GOT3 (cell line): ENCODE data around the gene MIAT.
"Not testable (repeated sequence)": the region's sequence is repeated elsewhere in the genome, so short reads cannot be mapped to it uniquely, and the experiment has no call there.

ENCODE experiments used
- DNase-seq: peaks from one replicate; lab custom pipeline; 2025; ENCODE audit warnings: mixed read lengths; lab: John Stamatoyannopoulos, UW

Gene MIAT

GRCh38 chr22:26700462-26700861 lies 43.1 kb downstream of the MIAT start:
- no peak for DNase-seq

- DNase-seq: no peak
These were observed 43.5 kb downstream of the MIAT start for GRCh38 chr22:26700886-26701285.

DNA sequence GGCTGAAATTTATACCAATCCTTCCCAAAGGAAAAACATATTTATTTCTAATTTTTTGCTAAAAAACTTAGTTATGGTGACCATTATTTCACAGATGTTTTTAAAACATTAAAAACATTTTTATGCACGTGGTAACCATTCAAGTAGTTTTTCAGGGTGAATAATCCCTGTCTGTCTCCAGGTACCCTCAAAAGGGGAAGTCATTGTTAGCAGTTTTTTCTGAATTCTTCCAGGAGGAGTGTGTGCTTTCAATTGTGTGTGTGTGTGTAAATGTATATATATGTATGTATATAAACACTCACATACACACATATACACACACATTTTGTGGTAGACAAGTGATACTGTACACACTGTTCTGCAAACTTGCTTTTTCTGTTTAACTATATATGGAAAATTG lies 43.9 kb downstream of the MIAT start:
- no peak for DNase-seq

DNA sequence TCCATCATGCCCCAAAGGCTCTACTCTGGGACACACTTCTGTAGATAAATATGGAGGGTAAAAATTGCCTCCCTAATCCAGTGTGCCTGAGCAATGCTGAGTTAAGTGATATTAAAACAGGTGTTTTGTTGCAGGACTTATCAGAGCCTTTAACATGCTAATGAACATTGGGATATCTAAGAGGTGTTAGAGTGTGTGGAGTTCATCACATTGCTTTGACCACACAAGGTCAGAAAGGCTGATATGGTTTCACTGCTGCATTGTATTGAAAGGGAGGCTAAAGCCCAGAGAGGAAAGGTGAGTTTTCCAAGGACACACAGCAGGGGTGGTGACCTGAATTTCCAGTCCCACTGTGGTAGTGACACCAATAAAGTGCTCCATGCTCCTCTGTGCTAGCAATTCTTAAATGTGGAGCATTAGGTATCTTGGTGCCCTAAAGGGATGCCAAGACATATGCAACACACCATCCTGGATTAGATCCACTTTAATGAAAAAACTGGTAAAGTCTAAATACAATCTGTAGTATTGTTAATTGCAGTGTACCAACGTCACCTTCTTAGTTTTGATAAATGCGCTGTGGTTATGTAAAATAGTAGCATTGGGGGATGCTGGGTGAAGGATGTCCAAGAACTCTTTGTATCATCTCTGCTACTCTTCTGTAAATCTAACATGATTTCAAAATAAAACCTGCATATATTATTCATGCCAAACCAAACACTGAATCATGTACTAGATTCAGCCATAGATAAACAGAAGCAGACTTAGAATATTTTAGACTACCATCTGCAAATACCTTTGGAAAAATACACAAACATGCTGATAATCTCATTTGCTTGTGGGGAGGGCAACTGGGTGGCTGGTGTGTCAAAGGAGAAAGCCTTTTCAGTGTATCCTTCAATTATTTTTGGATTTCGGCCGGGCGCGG lies 45.8 kb downstream of the MIAT start:
- no peak for DNase-seq

DNA sequence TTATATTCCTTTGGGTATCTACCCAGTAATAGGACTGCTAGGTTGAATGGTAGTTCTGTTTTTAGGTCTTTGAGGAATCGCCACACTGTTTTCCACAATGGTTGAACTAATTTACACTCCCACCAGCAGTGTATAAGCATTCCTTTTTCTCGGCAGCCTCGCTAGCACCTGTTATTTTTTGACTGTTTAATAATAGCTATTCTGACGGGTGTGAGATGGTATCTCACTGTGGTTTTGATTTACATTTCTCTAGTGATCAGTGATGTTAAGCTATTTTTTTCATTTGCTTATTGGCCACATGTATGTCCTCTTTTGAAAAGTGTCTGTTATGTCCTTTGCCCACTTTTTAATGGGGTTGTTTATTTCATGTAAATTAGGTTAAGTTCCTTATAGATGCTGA lies 48.0 kb downstream of the MIAT start:
- not testable (repeated sequence) for DNase-seq

DNA sequence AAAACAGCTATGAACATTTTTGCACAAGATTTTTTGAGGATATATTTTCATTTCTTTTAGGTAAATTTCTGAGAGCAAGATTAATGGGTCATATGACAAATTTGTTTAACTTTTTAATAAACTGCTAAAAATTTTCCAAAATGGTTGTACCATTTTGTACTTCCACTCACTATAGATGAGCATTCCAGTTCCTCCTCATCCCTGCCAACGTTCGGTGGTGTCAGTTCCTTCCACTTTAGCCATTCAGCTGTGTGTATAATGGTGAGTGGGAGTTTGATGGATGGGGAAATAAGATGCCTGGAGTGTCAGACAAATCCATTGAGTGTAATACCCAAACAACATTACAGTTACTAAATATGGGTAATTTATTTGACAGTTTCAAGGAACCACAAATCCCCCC lies 49.7 kb downstream of the MIAT start:
- no peak for DNase-seq

DNA sequence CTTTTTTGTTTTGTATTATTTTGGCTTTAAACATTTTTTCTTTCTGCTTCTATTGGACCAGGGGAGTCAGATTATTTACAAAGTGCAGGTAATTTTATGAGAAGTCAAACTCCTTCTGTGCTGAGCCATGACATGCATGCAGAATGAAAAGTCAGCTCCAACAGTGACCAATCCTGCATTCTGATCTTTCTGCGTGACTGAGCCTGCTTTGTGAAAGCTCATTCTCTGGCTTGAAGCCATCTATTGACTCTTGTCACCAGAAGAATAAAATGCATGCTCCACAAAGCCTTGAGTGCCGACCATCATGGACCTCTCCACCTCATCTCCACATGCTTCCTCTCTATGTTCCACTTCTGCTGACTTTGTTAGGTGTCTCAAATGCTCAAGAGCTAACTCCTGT lies 50.2 kb downstream of the MIAT start:
- DNase-seq: no peak

- no peak for DNase-seq
These were observed 51.0 kb downstream of the MIAT start for GRCh38 chr22:26708256-26709009.

DNA sequence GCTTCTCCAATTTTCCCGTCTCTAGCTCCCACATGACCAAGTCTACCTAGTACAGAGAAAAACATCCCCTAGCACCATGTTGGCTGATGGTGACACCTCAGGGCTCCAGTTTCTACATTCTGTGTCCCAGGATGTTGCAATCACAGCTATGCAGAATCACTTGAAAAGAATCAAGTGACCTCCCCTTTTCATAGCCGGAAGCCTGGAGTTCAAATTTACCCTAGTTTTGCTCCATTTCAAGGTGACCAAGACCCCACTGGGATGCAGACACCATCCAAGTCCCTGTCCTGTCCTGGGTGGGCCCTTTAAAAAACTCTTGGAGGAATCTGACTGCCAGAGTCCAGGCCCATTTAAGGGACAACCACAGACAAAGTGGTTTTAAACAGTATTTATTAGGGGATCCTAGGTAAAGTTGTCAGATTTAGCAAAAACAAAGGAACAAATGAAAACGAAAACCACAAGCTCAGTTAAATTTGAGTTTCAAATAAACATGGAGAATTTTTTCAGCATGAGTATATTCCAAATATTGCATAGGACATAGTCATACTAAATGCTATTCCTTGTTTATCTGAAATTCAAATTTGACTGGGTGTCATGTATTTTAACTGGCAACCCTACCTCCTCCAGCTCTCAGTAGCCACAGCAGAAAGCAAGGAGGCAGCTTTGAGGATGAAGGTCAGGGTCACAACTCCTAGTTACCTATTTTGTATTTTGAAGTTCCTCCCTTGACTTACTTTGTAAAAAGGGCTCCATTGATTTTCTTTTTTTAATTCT lies 52.4 kb downstream of the MIAT start:
- DNase-seq: no peak

DNA sequence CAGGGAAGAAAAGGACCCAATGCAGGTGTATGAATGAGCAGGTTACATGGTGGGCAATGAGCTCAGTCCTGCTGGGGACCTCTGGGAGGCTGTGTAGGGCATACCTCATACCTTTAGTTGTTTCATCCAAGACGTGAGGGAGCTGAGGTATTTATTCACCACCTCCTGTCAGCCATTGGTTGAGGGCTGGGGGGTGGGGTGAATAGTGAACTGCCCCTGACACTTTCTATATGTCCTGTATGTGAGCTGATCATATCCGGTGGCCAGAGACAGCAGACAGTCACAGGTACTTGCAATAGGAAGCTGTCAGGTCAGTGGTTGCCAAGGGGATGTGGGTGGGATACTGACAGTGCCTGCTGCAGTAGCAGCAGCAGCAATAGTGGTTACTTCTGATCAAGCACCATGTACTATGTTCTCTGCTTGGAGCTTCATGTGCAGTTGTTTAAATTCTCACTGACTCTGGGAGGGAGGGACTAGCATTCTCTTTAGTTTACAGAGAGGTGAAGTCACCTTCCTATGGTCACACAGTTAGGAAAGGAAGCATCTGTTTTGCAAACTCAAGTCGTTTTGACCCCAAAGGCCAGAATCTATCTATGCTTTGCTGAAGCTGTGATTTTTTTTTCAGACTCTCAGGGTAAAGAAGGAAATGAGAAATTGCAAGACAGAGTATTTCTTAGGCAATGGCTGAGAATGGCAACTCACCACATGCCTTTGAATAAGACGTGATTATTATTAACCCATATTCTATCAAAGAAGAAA lies 54.0 kb downstream of the MIAT start:
- DNase-seq: no peak

DNA sequence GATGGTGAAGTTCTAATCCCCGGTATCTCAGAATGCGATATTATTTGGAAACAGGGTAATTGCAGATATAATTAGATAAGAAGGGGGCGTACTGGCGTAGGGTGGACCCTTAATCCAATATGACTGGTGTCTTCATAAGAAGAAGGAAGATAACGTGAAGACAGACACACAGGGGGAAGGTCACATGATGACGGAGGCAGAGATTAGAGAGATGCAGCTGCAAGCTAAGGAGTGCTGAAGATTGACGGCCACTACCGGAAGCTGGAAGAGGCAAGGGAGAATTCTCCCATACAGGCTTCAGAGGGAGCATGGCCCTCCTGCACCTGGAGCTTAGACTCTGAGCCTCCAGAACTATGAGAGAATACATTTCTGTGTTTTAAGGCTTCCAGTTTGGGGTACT lies 54.8 kb downstream of the MIAT start:
- DNase-seq: no peak

- no peak for DNase-seq
These were observed 56.5 kb downstream of the MIAT start for GRCh38 chr22:26713823-26714449.

DNA sequence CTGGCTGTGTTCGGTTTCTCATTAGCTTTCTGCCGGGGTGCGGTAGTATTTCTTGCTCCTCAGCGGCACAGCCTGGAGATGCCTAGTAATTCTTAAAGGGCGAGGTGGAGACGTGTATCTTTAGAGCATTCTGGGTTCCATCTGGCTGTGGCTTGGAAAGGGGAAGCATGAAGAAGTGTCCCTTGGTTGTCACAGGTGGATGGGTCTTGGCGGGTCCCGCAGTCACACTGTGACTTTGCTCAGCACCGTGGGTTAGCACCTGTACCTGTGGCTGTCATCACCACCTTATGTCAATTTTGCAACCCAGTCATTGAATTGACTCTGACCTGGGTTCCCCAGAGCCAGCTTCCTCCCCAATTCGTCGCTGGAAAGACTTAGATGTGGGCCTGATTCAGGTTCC lies 57.6 kb downstream of the MIAT start:
- DNase-seq: no peak

DNA sequence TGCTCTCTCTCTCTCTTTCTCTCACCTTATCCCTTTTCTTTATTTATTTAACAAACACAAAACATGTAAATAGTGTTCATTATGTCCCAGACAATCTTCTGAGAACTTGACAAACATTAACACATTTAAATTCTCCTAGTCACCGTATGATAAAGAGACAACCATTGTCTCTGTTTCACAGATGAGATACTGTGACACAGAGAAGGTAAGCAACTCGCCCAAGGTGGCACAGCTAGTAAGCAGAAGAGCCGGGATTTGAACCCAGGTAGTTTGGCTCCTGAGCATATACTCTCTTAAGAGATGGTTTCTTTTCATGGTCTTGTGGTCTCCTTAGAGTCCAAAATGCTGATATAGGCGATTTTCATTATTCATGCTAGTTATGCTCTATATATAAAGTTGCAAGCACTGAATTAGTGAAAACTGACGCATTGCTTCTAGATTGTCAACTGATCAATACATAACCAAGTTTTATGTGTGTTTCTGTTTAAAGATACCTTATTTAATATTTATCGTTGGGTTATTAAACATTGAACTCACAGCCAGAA lies 58.1 kb downstream of the MIAT start:
- no peak for DNase-seq

DNA sequence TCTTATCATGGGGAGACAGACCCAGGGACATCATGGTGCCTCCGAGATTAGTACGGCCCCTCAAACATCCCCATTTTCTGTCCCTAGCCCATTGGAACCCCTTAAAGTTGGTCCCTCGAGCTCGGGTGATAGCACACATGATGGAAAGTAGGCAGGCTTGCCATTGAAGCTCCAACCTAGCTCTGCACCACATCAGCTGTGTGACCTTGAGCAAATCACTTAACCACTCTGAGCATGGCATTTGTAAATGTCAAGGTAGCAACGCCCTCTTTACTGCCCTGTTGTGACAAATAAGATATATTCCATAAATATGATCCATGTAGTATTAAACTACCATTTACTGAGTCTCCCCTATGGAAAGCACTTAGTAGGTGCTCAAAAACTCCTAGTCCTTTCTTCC lies 61.1 kb downstream of the MIAT start:
- DNase-seq: no peak

DNA sequence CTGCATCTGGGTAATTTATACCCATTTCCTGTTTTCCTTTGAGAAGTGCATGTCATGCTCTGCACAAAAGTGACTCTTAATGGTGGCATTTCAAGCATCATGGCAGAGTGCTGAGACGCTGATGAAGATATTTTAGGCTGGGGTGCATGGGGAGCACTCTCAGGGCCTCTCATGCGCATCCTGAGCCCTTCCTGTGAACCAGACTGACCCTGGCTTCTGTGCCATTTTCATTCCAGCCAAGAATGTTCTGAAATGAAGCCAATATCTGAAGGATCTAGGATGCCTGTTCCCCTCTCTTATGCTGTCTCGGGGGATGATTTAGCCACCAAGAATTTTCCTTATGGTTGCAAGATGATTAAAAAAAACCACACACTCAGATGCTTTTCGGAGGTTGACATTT lies 61.5 kb downstream of the MIAT start:
- no peak for DNase-seq

GRCh38 chr22:26722159-26722558 lies 64.8 kb downstream of the MIAT start:
- no peak for DNase-seq

DNA sequence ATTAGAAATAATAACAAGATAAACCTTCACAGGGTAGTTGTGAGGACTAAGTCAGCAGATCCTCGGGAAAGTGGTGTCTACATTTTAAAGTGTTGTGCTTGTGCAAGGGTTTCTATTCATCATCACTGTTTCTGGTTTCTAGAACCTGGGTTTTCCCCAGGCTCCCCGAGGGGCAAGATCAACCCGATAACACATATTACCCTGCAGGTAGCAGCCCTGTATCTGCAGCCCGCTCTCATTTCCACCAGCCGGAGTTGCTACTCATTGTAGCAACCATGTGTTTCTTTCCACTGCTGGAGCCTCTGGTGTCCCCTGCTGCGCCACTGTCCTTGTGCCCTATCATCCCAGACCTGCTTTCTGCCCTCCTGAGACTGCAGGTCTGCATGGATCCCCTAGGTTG lies 67.0 kb downstream of the MIAT start:
- DNase-seq: no peak

- no peak for DNase-seq
These were observed 67.8 kb downstream of the MIAT start for GRCh38 chr22:26725012-26725676.
